Measurements from ENCODE around the gene ZBTB12. TPM values are rescaled to one million over a fixed set of nuclear protein-coding genes. Genes with fewer than 3 reads are reported as not detected.
A peak's percentile ranks its signal among the peaks of the same experiment; 100 is the strongest.

ZBTB12 gene
- total RNA-seq, 2 donors from 2014 or later: 2.0 to 4.9 TPM

- Histone ChIP-seq H3K9ac (ENCODE audit: low read depth in 2 of 2, low read length in 2 of 2) (no peak overlapping the region), H3K27me3 (no peaks in the 10 kb centered on the region), H3K27ac (no peak overlapping the region), H3K4me3 (peak overlapping the region; percentile 4), H3K36me3 (no peaks in the 10 kb centered on the region), H3K9me3 (no peaks in the 10 kb centered on the region), H3K4me1 (no peaks in the 10 kb centered on the region)
- TF ChIP-seq, protein P1, sequence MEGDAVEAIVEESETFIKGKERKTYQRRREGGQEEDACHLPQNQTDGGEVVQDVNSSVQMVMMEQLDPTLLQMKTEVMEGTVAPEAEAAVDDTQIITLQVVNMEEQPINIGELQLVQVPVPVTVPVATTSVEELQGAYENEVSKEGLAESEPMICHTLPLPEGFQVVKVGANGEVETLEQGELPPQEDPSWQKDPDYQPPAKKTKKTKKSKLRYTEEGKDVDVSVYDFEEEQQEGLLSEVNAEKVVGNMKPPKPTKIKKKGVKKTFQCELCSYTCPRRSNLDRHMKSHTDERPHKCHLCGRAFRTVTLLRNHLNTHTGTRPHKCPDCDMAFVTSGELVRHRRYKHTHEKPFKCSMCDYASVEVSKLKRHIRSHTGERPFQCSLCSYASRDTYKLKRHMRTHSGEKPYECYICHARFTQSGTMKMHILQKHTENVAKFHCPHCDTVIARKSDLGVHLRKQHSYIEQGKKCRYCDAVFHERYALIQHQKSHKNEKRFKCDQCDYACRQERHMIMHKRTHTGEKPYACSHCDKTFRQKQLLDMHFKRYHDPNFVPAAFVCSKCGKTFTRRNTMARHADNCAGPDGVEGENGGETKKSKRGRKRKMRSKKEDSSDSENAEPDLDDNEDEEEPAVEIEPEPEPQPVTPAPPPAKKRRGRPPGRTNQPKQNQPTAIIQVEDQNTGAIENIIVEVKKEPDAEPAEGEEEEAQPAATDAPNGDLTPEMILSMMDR (IDR thresholded peaks at IDR 0.05): no peak
- intact Hi-C loops (cut with DNase I): no loop called here
- no peak for DNase-seq
Observed at GRCh38 chr6:31928672-31928939, 26.7 kb upstream of the ZBTB12 start.

DNA sequence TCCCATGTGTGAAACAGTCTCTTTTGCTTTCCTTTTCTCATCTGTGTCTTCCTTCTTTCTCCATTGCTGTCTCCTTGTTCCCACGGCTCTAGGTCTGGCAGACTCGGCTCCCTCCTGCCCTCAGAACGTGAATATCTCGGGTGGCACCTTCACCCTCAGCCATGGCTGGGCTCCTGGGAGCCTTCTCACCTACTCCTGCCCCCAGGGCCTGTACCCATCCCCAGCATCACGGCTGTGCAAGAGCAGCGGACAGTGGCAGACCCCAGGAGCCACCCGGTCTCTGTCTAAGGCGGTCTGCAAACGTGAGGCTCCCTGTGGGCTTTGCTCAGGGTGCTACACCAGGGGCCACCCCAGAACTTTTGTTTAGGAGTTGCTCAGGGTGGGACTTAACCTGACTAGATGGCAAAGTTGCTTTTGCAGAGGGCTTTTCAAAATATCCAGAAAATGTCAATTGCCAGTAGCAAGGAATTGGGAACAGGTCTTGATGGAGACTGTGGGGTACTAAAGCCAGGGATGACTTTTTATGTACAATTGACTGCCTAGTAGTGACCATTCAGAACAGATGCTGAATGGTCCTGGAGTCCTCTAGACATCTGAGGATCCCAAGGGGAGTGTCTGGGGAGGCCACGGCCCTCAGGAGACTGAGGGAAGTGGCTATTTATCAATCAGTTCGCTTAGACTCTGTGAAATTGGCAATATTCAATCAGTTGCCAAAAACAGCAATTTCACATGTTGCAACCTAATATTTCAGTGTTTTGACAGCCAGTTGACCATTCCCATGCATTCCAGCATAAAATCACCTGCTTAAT is 26.2 kb upstream of the ZBTB12 start:
- TF ChIP-seq, protein P1 (IDR thresholded peaks at IDR 0.05): no peak
- DNase-seq: no peak
- H3K4me3 ChIP-seq: peak overlapping the region; percentile 4
- H3K27ac ChIP-seq: no peak overlapping the region
- H3K9ac ChIP-seq (ENCODE audit: low read depth in 2 of 2, low read length in 2 of 2): peak overlapping the region; percentile 40 to 49
- H3K27me3 ChIP-seq: no peaks in the 10 kb centered on the region
- no peaks in the 10 kb centered on the region for H3K9me3 ChIP-seq
- H3K36me3 ChIP-seq: no peaks in the 10 kb centered on the region
- no peaks in the 10 kb centered on the region for H3K4me1 ChIP-seq
- intact Hi-C loops (cut with DNase I): no loop called here

DNA sequence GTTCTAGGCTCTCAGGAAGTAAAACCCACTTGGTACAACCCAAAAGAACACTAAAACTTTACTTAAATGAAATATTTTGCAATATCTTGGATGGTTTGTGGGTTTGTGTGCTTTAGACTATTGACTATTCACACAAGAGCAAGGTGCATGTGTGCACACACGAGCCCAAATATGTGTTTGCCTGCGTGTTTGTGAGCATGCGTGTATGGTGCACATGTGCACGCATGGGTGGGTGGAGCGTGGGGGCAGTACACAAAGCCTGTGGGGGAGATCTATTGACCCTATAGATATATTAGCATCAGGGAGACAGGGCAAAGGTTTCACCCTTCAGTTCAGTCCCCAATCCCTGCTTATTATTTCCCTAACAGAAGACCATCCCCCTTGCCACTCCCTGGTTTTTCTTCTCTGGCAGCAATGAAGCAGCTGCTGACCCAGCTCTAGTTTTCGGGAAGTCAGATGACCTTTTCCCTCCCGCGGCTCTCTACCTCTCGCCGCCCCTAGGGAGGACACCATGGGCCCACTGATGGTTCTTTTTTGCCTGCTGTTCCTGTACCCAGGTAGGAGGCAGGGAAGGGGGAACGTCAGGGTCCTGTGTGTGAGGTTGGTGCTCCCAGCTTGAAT is 25.5 kb upstream of the ZBTB12 start, which contains the start of gene C2:
C2 (plus strand) TSS at position 476 of the 621 bp plus-strand sequence; CDS start at position 512, 36 bp downstream.
- Histone ChIP-seq H3K27me3 (no peaks in the 10 kb centered on the region), H3K9ac (ENCODE audit: low read depth in 2 of 2, low read length in 2 of 2) (peak within 1 kb of the TSS; percentile 40 to 49), H3K9me3 (no peaks in the 10 kb centered on the region), H3K36me3 (no peaks in the 10 kb centered on the region), H3K27ac (no peak within 1 kb of the TSS), H3K4me1 (no peaks in the 10 kb centered on the region), H3K4me3 (peak within 1 kb of the TSS; percentile 4)
- intact Hi-C loops (cut with DNase I): no loop called here
- no peak for DNase-seq
- TF ChIP-seq, protein P1 (IDR thresholded peaks at IDR 0.05): no peak

- Histone ChIP-seq H3K4me3 (no peak overlapping the region), H3K27me3 (no peaks in the 10 kb centered on the region), H3K9me3 (no peaks in the 10 kb centered on the region), H3K36me3 (no peaks in the 10 kb centered on the region), H3K4me1 (no peaks in the 10 kb centered on the region), H3K27ac (no peak overlapping the region), H3K9ac (ENCODE audit: low read depth in 2 of 2, low read length in 2 of 2) (no peak overlapping the region)
- no peak for DNase-seq
- TF ChIP-seq, protein P1 (IDR thresholded peaks at IDR 0.05): no peak
- intact Hi-C loops (cut with DNase I): no loop called here
Observed at GRCh38 chr6:31922942-31923341, 21.1 kb upstream of the ZBTB12 start.

DNA sequence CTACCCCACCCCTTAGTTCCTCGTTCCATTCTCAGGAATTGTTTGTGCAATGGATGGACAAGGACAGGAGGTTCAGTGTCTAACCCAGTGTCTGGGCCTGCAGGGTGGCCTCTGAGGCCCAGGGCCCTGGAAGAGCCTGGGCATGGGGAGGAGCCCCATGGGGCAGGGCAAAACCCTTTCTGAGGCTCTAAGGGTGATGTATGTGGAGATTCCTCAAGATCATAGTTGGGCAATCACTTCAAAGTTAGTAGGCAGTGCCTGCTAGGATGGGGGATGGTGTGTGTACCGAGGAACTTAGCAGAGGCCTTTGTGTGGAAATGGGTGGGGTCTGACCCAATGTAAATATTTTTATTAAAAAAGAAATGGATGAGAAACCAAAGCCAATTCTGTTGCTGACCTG is 18.9 kb upstream of the ZBTB12 start:
- H3K4me1 ChIP-seq: no peaks in the 10 kb centered on the region
- H3K4me3 ChIP-seq: no peak overlapping the region
- no peaks in the 10 kb centered on the region for H3K9me3 ChIP-seq
- intact Hi-C loops (cut with DNase I): no loop called here
- no peak for DNase-seq
- H3K36me3 ChIP-seq: no peaks in the 10 kb centered on the region
- H3K27ac ChIP-seq: no peak overlapping the region
- TF ChIP-seq, protein P1 (IDR thresholded peaks at IDR 0.05): no peak
- no peak overlapping the region for H3K9ac ChIP-seq (ENCODE audit: low read depth in 2 of 2, low read length in 2 of 2)
- H3K27me3 ChIP-seq: no peaks in the 10 kb centered on the region

Data from colonic mucosa (tissue), 4 donors.